Ishikawa (cell line): ENCODE measurements around the gene KCNK1.

Source experiments
- CEBPB ChIP-seq: IDR thresholded peaks from 2 replicates; pipeline ENCODE4 v1.6.1; 2012
- CREB1 ChIP-seq: IDR thresholded peaks from 2 replicates; pipeline ENCODE4 v1.6.1; 2012; ENCODE audit warnings: low read depth
- EGR1 ChIP-seq: IDR thresholded peaks from 2 replicates; pipeline ENCODE4 v1.6.1; 2012
- EP300 ChIP-seq: IDR thresholded peaks from 2 replicates; pipeline ENCODE4 v1.6.1; 2012; ENCODE audit warnings: borderline replicate concordance
- FOXM1 ChIP-seq: IDR thresholded peaks from 2 replicates; pipeline ENCODE4 v1.6.1; 2012; ENCODE audit warnings: low read depth, borderline replicate concordance
- NFIC ChIP-seq: IDR thresholded peaks from 2 replicates; pipeline ENCODE4 v1.6.1; 2012
- RAD21 ChIP-seq: IDR thresholded peaks from 2 replicates; pipeline ENCODE4 v1.6.1; 2012; ENCODE audit warnings: low read depth
- TAF1 ChIP-seq: IDR thresholded peaks from 2 replicates; pipeline ENCODE4 v1.6.1; 2012; ENCODE audit warnings: low read depth, mild to moderate bottlenecking
- TCF12 ChIP-seq: IDR thresholded peaks from 2 replicates; pipeline ENCODE4 v1.6.1; 2012; ENCODE audit warnings: low read depth
- TEAD4 ChIP-seq: IDR thresholded peaks from 2 replicates; pipeline ENCODE4 v1.6.1; 2012
- YY1 ChIP-seq: IDR thresholded peaks from 2 replicates; pipeline ENCODE4 v1.6.1; 2012; ENCODE audit warnings: low read depth
- ZBTB7A ChIP-seq: IDR thresholded peaks from 2 replicates; pipeline ENCODE4 v1.6.1; 2012; ENCODE audit warnings: low read depth
- TF ChIP-seq, protein P1 (sequence below): IDR thresholded peaks from 2 replicates; pipeline ENCODE4 v1.6.1; 2012
- TF ChIP-seq, protein P2 (sequence below): IDR thresholded peaks from 2 replicates; pipeline ENCODE4 v1.6.1; 2012; ENCODE audit warnings: low read depth, mild to moderate bottlenecking
- TF ChIP-seq, protein P3 (sequence below): IDR thresholded peaks from 2 replicates; pipeline ENCODE4 v1.6.1; 2012

Gene KCNK1

DNA sequence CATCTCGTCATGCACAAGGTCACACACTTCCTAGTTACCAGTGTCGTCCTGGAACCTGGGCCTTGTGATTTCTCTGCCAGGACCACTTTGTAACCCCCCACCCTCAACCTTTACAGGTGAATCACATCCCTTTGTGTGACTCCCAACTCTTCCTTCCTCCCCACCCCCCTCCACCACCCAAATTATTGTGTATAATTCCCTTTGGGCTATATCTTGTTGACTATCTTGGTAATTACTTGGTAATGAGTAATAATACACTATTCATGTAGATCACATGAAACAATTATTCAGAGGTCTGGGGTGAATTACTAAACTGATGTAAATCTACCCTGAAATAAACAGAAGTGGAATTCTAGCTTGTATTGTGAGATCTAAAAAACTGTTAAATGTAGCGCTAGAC, 1.7 kb downstream of the KCNK1 start:
- no peak for TF ChIP-seq ZBTB7A
- TF ChIP-seq RAD21, result no peak
- TF ChIP-seq NFIC, result no peak

DNA sequence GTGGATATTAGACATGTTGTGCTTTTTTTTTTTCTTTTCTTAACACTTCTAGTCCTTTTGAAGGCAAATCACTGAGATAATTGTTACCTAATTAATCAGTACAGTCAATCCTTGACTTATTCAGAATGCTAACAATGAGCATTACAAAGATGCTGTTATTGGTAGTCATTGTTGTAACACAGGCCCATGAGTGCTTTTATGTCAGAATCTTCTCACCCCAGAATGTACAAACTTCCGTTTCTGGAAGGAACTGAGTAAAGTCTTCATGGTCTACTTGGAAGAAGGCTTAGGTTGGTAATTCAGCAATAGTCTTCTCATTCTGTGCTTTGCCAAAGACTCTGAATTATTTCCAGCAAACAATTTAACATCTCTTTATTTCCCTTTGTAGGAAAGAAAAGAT, 3.1 kb downstream of the KCNK1 start:
- TF ChIP-seq NFIC (no peak), RAD21 (no peak), ZBTB7A (no peak), CREB1 (no peak), EP300 (no peak), CEBPB (no peak), TAF1 (no peak), EGR1 (no peak), TCF12 (no peak), YY1 (no peak), TEAD4 (no peak), FOXM1 (no peak)
- TF ChIP-seq, protein P1, sequence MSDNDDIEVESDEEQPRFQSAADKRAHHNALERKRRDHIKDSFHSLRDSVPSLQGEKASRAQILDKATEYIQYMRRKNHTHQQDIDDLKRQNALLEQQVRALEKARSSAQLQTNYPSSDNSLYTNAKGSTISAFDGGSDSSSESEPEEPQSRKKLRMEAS, result no peak
- TF ChIP-seq, protein P2, sequence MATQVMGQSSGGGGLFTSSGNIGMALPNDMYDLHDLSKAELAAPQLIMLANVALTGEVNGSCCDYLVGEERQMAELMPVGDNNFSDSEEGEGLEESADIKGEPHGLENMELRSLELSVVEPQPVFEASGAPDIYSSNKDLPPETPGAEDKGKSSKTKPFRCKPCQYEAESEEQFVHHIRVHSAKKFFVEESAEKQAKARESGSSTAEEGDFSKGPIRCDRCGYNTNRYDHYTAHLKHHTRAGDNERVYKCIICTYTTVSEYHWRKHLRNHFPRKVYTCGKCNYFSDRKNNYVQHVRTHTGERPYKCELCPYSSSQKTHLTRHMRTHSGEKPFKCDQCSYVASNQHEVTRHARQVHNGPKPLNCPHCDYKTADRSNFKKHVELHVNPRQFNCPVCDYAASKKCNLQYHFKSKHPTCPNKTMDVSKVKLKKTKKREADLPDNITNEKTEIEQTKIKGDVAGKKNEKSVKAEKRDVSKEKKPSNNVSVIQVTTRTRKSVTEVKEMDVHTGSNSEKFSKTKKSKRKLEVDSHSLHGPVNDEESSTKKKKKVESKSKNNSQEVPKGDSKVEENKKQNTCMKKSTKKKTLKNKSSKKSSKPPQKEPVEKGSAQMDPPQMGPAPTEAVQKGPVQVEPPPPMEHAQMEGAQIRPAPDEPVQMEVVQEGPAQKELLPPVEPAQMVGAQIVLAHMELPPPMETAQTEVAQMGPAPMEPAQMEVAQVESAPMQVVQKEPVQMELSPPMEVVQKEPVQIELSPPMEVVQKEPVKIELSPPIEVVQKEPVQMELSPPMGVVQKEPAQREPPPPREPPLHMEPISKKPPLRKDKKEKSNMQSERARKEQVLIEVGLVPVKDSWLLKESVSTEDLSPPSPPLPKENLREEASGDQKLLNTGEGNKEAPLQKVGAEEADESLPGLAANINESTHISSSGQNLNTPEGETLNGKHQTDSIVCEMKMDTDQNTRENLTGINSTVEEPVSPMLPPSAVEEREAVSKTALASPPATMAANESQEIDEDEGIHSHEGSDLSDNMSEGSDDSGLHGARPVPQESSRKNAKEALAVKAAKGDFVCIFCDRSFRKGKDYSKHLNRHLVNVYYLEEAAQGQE, result no peak
- TF ChIP-seq, protein P3, sequence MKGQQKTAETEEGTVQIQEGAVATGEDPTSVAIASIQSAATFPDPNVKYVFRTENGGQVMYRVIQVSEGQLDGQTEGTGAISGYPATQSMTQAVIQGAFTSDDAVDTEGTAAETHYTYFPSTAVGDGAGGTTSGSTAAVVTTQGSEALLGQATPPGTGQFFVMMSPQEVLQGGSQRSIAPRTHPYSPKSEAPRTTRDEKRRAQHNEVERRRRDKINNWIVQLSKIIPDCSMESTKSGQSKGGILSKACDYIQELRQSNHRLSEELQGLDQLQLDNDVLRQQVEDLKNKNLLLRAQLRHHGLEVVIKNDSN, result no peak

DNA sequence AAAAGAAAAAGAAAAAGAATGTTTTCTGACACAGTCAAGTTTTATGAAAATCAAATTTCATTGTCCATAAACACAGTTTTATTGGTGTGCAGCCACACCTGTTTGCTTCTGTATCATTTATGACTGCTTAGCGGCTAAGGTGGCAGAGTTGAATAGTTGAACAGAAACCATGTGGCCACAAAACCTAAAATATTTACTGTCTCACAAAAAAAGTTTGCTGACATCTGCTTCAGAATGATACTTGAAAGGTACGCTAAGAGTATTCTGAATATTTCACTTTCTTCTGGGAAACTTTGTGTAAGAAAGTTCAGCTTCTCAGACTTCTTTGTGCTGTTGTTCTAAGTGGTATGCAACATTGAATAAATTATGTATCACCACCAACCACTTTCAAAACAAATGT, 6.2 kb downstream of the KCNK1 start:
- TF ChIP-seq ZBTB7A (no peak), YY1 (no peak), TAF1 (no peak), NFIC (no peak), EGR1 (no peak), TEAD4 (no peak)
- TF ChIP-seq, protein P1, result no peak

DNA sequence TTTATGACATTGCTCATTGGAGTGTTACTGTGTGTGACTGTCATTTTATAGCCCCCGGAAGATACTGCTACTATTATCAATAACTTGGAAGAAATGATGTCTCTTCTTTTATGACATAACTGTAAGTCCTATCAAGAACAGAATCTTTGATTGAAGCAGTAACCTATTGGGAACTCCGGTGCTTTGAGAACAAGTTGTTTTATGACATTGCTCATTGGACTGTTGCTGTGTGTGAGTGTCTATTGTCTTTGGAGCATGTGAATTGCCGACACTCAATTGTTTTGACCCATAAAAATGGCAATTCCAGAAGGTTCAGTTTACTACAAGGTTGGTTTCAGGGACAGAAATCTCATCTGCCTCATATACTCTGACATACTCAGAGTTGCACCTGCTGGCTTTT, 8.0 kb downstream of the KCNK1 start:
- TF ChIP-seq ZBTB7A, result no peak
- TF ChIP-seq CEBPB, result no peak
- TF ChIP-seq EGR1, result no peak
- TF ChIP-seq RAD21, result no peak
- no peak for TF ChIP-seq FOXM1
- TF ChIP-seq, protein P1, result no peak
- no peak for TF ChIP-seq CREB1
- no peak for TF ChIP-seq TAF1
- TF ChIP-seq, protein P2, result no peak
- no peak for TF ChIP-seq EP300
- no peak for TF ChIP-seq YY1
- no peak for TF ChIP-seq TEAD4

DNA sequence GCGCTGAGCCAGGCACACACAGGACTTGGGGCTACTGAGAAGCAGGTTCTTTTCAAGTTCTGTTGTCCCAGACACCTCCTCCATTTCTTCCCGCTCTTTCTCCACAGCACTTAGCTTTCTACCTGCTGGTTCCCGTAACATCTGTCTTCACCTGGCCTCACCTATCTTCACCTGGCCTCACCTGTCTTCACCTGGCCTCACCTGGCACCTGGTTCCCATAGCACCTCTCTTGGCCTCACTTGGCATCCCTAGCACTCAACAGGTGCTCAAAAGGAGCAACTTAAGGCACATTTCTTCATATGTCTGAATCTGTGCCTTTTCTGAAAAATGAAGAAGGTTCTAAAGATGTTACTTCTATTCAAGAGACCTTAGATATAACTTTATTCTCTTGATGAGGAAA, 10.4 kb downstream of the KCNK1 start:
- TF ChIP-seq ZBTB7A, result no peak
- TF ChIP-seq YY1, result no peak
- no peak for TF ChIP-seq EP300
- no peak for TF ChIP-seq TAF1
- TF ChIP-seq, protein P1, result no peak
- TF ChIP-seq, protein P2, result no peak
- no peak for TF ChIP-seq TCF12
- TF ChIP-seq RAD21, result no peak
- TF ChIP-seq CEBPB, result no peak
- no peak for TF ChIP-seq FOXM1
- TF ChIP-seq EGR1, result no peak
- TF ChIP-seq, protein P3, result no peak
